ENCODE measurements around the gene C16orf54. TPM values are rescaled to one million over a fixed set of nuclear protein-coding genes. Genes with fewer than 3 reads are reported as not detected.
A peak's percentile ranks its signal among the peaks of the same experiment; 100 is the strongest.

The C16orf54 gene
- total and polyA plus RNA-seq, 9 of the 15 experiments (the other 6 are each of a cell fraction or from before 2014, with no cell fraction given) = 0.09 TPM; not detected in 8

DNA sequence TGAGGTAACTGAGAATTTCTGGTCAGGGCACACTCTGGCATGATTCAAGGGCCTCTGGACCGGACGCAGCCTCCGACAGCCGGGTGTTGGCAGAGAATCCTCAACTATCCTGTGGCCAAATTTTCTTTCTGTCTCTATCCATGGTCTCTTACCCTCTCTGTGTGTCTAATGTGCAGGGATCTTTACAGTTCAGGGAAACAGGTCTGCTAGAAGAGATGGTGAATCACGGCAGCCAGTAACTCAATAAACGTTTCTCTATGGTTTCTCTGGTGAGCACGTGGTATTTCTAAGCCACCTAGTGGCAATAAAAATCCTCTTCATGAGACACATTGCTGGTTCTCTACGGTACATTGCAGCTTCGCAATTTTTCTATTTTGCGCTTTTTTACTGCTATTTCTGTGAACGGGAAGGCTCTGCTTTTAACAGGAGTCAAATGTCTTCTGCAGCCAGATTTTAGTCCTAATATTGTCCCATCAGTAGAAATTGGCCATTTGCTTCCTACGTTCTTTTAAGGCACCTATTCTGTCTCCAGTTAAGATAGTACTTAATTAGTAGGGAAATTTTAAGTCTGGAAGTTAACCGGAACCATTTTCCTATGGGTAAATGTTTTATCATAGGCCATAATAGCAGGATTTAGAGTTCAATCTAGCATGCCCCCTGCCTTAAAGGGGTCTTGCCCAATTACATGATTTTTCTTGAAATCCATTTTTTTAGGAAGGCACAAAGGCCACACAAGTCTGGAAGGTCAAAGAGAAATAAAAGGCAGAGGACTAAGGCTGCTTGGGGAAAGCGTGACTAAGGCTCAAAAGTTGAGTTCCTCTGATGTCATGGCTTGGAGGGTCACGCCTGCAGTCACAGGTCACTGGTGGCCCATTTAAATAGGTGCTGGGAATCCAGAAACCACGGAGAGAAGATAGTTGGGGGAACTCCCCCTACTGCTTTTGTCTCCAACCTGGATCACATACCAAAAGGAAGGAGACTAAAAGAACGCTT is 35.3 kb downstream of the C16orf54 start:
- Histone ChIP-seq H3K9me1 (ENCODE audit: control insufficient read depth, insufficient read depth, low read length) (no peaks in the 10 kb centered on the region), H3K27me3 (ENCODE audit: control insufficient read depth in 2 of 2, insufficient read depth in 2 of 2, low read length in 2 of 2) (no peaks in the 10 kb centered on the region), H3K4me1 (replicated peaks in 1 of 2; ENCODE audit: control insufficient read depth in 2 of 2, insufficient read depth in 2 of 2, low read length in 2 of 2) (peaks cover 8 to 17% of the 10 kb centered on the region in 2 experiments), H3K4me3 (no peak overlapping the region), H4K20me1 (replicated peaks; ENCODE audit: control insufficient read depth, insufficient read depth, low read length) (no peaks in the 10 kb centered on the region), H3K9ac (ENCODE audit: insufficient read depth in 1 of 2, low read depth in 2 of 2, low read length in 2 of 2) (peak overlapping the region in 1 of 2 experiments; percentile 29; a peak in 1 of 4 replicates), H3K79me2 (ENCODE audit: control insufficient read depth, insufficient read depth, low read length) (no peaks in the 10 kb centered on the region), H3K36me3 (ENCODE audit: control insufficient read depth, insufficient read depth, low read length) (no peaks in the 10 kb centered on the region), H3K27ac (ENCODE audit: extremely low read depth, low read depth, low read length) (peak overlapping the region; percentile 29; the same call in 1 of the 3 replicates), H2AFZ (ENCODE audit: low read depth, low read length) (peak overlapping the region; percentile 79), H3K4me2 (ENCODE audit: insufficient read depth, low read length) (no peak overlapping the region; the same call in 1 of the 2 replicates), H3K9me3 (replicated peaks; ENCODE audit: control insufficient read depth, insufficient read depth, low read depth, low read length) (no peaks in the 10 kb centered on the region)
- intact Hi-C loops (cut with micrococcal nuclease) = loop anchor here (5.0 kb wide), 1 partner anchor 68 kb away; no protein-coding TSS in a partner anchor
- ChIA-PET POLR2A (interaction anchor here (0.6 to 2.0 kb wide), 3 partner anchors 10 to 23 kb away, joined by 3 to 6 read pairs (median 4); no protein-coding TSS in a partner anchor), CTCF (ENCODE audit: low intra/inter-chr PET ratio) (interaction anchor here (1.0 kb wide), 1 partner anchor 69 kb away, joined by 3 read pairs; no protein-coding TSS in a partner anchor)
- in situ Hi-C loops (cut with MboI) = no loop called here
- peak; percentile 84 for FAIRE-seq
- DNase-seq (ENCODE audit: extremely low read depth in 1 of 4, low spot score in 3 of 4) = peak; percentile 37 to 77 (median 50)
- WGBS (ENCODE audit: insufficient coverage, low coverage, missing lambda C conversion rate) = 35% methylated on average over 17 of the region's 17 CpGs
- BruUV-seq (replicated peaks) = no TSS peak
- peak; percentile 91 for ATAC-seq
- TF ChIP-seq, protein P1, sequence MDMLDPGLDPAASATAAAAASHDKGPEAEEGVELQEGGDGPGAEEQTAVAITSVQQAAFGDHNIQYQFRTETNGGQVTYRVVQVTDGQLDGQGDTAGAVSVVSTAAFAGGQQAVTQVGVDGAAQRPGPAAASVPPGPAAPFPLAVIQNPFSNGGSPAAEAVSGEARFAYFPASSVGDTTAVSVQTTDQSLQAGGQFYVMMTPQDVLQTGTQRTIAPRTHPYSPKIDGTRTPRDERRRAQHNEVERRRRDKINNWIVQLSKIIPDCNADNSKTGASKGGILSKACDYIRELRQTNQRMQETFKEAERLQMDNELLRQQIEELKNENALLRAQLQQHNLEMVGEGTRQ (CRISPR knock-in tag; IDR thresholded peaks at IDR 0.05) = peak; percentile 82
- TF ChIP-seq GATAD2B (IDR thresholded peaks at IDR 0.05; ENCODE audit: borderline replicate concordance) (no peak), MAZ (CRISPR knock-in tag; conservative IDR thresholded peaks at IDR 0.05 in 1 of 2, IDR thresholded peaks at IDR 0.05 in 1 of 2) (peak in 1 of 2 experiments; percentile 54; a peak in 1 of 4 replicates), CREM (IDR thresholded peaks at IDR 0.05; ENCODE audit: low read depth) (peak; percentile 45), MED1 (CRISPR knock-in tag; IDR thresholded peaks at IDR 0.05; ENCODE audit: borderline replicate concordance) (no peak), ETV1 (tag; conservative IDR thresholded peaks at IDR 0.05; ENCODE audit: low read depth) (0 out of 2 replicates have a peak, but pooled peaks have one; percentile 24), MYC (IDR thresholded peaks at IDR 0.05; ENCODE audit: low read depth, low read length) (peak; percentile 97), MYC (CRISPR knock-in tag; IDR thresholded peaks at IDR 0.05; ENCODE audit: borderline replicate concordance, low read depth) (peak; percentile 60; the same call in 1 of the 2 replicates), TOE1 (IDR thresholded peaks at IDR 0.05; ENCODE audit: borderline replicate concordance) (peak; percentile 69; the same call in 1 of the 2 replicates), TOE1 (CRISPR knock-in tag; IDR thresholded peaks at IDR 0.05; ENCODE audit: borderline replicate concordance, low read depth) (no peak), RCOR1 (IDR thresholded peaks at IDR 0.05; ENCODE audit: borderline replicate concordance in 1 of 2, low read depth in 2 of 2, low read length in 2 of 2) (peak in 1 of 2 experiments; percentile 76; a peak in 1 of 4 replicates), ZNF644 (tag; IDR thresholded peaks at IDR 0.05; ENCODE audit: low read depth) (0 out of 2 replicates have a peak, but pooled peaks have one; percentile 32), HNRNPH1 (optimal IDR thresholded peaks at IDR 0.05; ENCODE audit: low read depth, low read length) (no peak), GTF2E2 (tag; IDR thresholded peaks at IDR 0.05) (no peak)
- TF ChIP-seq, protein P2, sequence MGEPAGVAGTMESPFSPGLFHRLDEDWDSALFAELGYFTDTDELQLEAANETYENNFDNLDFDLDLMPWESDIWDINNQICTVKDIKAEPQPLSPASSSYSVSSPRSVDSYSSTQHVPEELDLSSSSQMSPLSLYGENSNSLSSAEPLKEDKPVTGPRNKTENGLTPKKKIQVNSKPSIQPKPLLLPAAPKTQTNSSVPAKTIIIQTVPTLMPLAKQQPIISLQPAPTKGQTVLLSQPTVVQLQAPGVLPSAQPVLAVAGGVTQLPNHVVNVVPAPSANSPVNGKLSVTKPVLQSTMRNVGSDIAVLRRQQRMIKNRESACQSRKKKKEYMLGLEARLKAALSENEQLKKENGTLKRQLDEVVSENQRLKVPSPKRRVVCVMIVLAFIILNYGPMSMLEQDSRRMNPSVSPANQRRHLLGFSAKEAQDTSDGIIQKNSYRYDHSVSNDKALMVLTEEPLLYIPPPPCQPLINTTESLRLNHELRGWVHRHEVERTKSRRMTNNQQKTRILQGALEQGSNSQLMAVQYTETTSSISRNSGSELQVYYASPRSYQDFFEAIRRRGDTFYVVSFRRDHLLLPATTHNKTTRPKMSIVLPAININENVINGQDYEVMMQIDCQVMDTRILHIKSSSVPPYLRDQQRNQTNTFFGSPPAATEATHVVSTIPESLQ (CRISPR knock-in tag; IDR thresholded peaks at IDR 0.05) = 0 out of 2 replicates have a peak, but pooled peaks have one; percentile 52
- TF ChIP-seq, protein P3, sequence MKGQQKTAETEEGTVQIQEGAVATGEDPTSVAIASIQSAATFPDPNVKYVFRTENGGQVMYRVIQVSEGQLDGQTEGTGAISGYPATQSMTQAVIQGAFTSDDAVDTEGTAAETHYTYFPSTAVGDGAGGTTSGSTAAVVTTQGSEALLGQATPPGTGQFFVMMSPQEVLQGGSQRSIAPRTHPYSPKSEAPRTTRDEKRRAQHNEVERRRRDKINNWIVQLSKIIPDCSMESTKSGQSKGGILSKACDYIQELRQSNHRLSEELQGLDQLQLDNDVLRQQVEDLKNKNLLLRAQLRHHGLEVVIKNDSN (CRISPR knock-in tag; IDR thresholded peaks at IDR 0.05) = peak; percentile 86
